HepG2 (cell line): ENCODE results near the gene CDK2AP2. TPM values are rescaled to one million over a fixed set of nuclear protein-coding genes. Genes with fewer than 3 reads are reported as not detected.
A peak's percentile ranks its signal among the peaks of the same experiment; 100 is the strongest.

Experiments used
- ATAD3A ChIP-seq: sonication (generic); formaldehyde crosslinking; IDR thresholded peaks from 2 replicates; pipeline ENCODE4 v1.4.0; 2020; ENCODE audit warnings: missing genetic modification reagents
- CAMTA2 ChIP-seq: sonication (generic); formaldehyde crosslinking; IDR thresholded peaks from 2 replicates; pipeline ENCODE4 v1.4.0; 2020; ENCODE audit warnings: mild to moderate bottlenecking, missing genetic modification reagents, borderline replicate concordance
- CBX5 ChIP-seq: sonication (generic); formaldehyde crosslinking; IDR thresholded peaks from 2 replicates; pipeline ENCODE4 v1.4.0; 2020; ENCODE audit warnings: missing genetic modification reagents, borderline replicate concordance
- CC2D1A ChIP-seq: sonication (generic); formaldehyde crosslinking; IDR thresholded peaks from 2 replicates; pipeline ENCODE4 v1.8.1; 2023; ENCODE audit warnings: mild to moderate bottlenecking, missing genetic modification reagents
- GPN1 ChIP-seq: sonication (generic); formaldehyde crosslinking; IDR thresholded peaks from 2 replicates; pipeline ENCODE4 v1.5.1; 2020; ENCODE audit warnings: missing genetic modification reagents, borderline replicate concordance
- KAT8 ChIP-seq: IDR thresholded peaks from 2 replicates; pipeline ENCODE4 v1.6.1; 2016; ENCODE audit warnings: missing genetic modification reagents, missing compliant biosample characterization
- MAFF ChIP-seq: IDR thresholded peaks from 2 replicates; pipeline ENCODE4 v1.6.1; 2011; ENCODE audit warnings: low read depth, low read length, improper control_type of control experiment
- MIER2 ChIP-seq: IDR thresholded peaks from 2 replicates; pipeline ENCODE4 v1.6.1; 2016; ENCODE audit warnings: missing biosample characterization, missing genetic modification reagents
- RARG ChIP-seq: sonication (generic); formaldehyde crosslinking; IDR thresholded peaks from 2 replicates; pipeline ENCODE4 v1.4.0; 2020; ENCODE audit warnings: low read depth, mild to moderate bottlenecking, missing genetic modification reagents
- SATB2 ChIP-seq: sonication (generic); formaldehyde crosslinking; IDR thresholded peaks from 2 replicates; pipeline ENCODE4 v1.5.0; 2020; ENCODE audit warnings: missing genetic modification reagents
- SIN3A ChIP-seq: IDR thresholded peaks from 2 replicates; pipeline ENCODE4 v1.6.1; 2011; ENCODE audit warnings: low read depth, mild to moderate bottlenecking, control low read depth, low read length, borderline replicate concordance
- SOX6 ChIP-seq, 2 experiments: fragments of 450-650 bp in 1 of 2; sonication (generic) in 1 of 2; formaldehyde crosslinking in 1 of 2; IDR thresholded peaks; 2 replicates each; pipeline versions ENCODE4 v1.4.0 to v1.6.1; 2017 to 2020; ENCODE audit warnings: antibody characterized with exemption in 1 of 2, mild to moderate bottlenecking in 1 of 2, missing genetic modification reagents in 1 of 2
- TAF15 ChIP-seq: fragments of 200-400 bp; formaldehyde crosslinking; IDR thresholded peaks from one replicate; pipeline ENCODE4 v1.6.1; 2018; ENCODE audit warnings: mild to moderate bottlenecking, low read depth, low read length; ENCODE audit not compliant: poor library complexity, severe bottlenecking
- THAP8 ChIP-seq: sonication (generic); formaldehyde crosslinking; IDR thresholded peaks from 2 replicates; pipeline ENCODE4 v1.5.1; 2020; ENCODE audit warnings: missing genetic modification reagents, mild to moderate bottlenecking, borderline replicate concordance
- ZFX ChIP-seq: sonication (generic); formaldehyde crosslinking; IDR thresholded peaks from 2 replicates; pipeline ENCODE4 v1.4.0; 2020; ENCODE audit warnings: mild to moderate bottlenecking, low read depth, missing genetic modification reagents, moderate library complexity
- ZKSCAN5 ChIP-seq: sonication (generic); formaldehyde crosslinking; IDR thresholded peaks from 2 replicates; pipeline ENCODE4 v1.5.1; 2020; ENCODE audit warnings: mild to moderate bottlenecking, missing genetic modification reagents
- ZNF335 ChIP-seq: sonication (generic); formaldehyde crosslinking; IDR thresholded peaks from 2 replicates; pipeline ENCODE4 v1.4.0; 2020; ENCODE audit warnings: missing genetic modification reagents
- ZNF562 ChIP-seq: sonication (generic); formaldehyde crosslinking; IDR thresholded peaks from 2 replicates; pipeline ENCODE4 v1.8.0; 2022; ENCODE audit warnings: missing genetic modification reagents, borderline replicate concordance
- ZNF619 ChIP-seq: sonication (generic); formaldehyde crosslinking; IDR thresholded peaks from 2 replicates; pipeline ENCODE4 v1.4.0; 2020; ENCODE audit warnings: mild to moderate bottlenecking, missing genetic modification reagents
- ZNF816 ChIP-seq: sonication (generic); formaldehyde crosslinking; IDR thresholded peaks from 2 replicates; pipeline ENCODE4 v1.8.0; 2022; ENCODE audit warnings: missing genetic modification reagents, mild to moderate bottlenecking, borderline replicate concordance
- ZNF891 ChIP-seq: sonication (generic); formaldehyde crosslinking; IDR thresholded peaks from 2 replicates; pipeline ENCODE4 v1.5.0; 2020; ENCODE audit warnings: mild to moderate bottlenecking, missing genetic modification reagents
- ZSCAN31 ChIP-seq: sonication (generic); formaldehyde crosslinking; IDR thresholded peaks from 2 replicates; pipeline ENCODE4 v1.5.0; 2020; ENCODE audit warnings: low read depth, mild to moderate bottlenecking, missing genetic modification reagents
- polyA plus RNA-seq, 8 experiments: library from polyadenylated mRNA; depleted of rRNA in 3 of 8; stranded (reverse) in 7 of 8; unstranded in 1 of 8; fragments of >200 nt; fragmentation: Illumina TruSeq in 4 of 8; extraction: Trizol in 4 of 8; gene quantifications; 2 replicates each; pipeline versions ENCODE4 v1.2.1 to v1.2.3, GENCODE V29; 2011 to 2016; ENCODE audit warnings: low read depth in 4 of 8, missing spikeins in 1 of 8, mixed read lengths in 1 of 8; ENCODE audit not compliant: insufficient read depth in 1 of 8
- total RNA-seq, 5 experiments: library from RNA; depleted of rRNA; stranded (reverse); fragments of >200 nt; fragmentation: Illumina TruSeq; extraction: Trizol; gene quantifications; 2 replicates each; pipeline ENCODE4 v1.2.3, GENCODE V29; 2016; ENCODE audit warnings: low read depth in 1 of 5
- TF ChIP-seq, protein P1 (sequence below): sonication (generic); formaldehyde crosslinking; IDR thresholded peaks from 2 replicates; pipeline ENCODE4 v1.5.0; 2020; ENCODE audit warnings: mild to moderate bottlenecking, missing genetic modification reagents, borderline replicate concordance
- TF ChIP-seq, protein P2 (sequence below): sonication (generic); formaldehyde crosslinking; IDR thresholded peaks from 2 replicates; pipeline ENCODE4 v1.4.0; 2020; ENCODE audit warnings: missing genetic modification reagents, mild to moderate bottlenecking, borderline replicate concordance

CDK2AP2 gene
- total and polyA plus RNA-seq, 2 of the 13 experiments (the other 11 are each of a cell fraction or from before 2014, with no cell fraction given) = 15.0 to 23.2 TPM

DNA sequence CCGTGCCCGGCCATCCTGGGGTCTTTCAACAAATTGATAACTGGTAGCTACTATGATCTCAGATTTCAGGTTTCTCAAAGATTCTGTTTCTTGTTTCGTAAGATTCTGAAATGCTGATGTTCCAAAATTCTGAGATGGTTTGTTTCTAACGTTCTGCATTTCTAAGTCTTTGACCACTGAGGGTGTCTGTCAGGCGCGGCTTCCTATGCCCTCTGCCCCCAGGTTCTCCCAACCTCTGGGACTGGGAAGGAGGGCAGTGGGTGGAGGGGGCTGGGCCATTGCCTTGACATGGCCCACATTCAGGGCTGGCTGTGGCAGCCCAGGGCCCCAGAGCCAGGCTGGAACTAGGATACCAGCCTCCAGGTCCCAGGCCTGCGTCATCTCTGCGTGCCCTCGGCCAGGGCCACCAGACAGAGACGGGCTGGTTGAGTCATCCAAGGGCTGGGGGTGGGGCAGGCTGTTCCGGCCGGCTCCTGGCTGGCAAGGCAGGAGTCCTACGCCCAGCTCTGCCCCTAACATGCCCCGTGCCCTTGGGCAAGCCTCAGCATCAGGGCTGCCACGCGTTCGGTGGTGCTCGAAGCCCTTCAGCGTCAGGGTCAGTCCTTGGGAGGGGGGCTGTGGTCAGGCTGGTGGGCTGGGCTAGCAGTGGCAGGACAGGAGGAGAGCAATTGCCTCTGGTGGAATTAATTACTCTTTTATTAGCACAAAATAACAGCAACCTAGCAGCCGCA lies 44.1 kb downstream of the CDK2AP2 start (continued):
- TF ChIP-seq MIER2 (CRISPR knock-in tag) (0 out of 2 replicates have a peak, but pooled peaks have one; percentile 36), ZKSCAN5 (CRISPR knock-in tag) (no peak), SIN3A (no peak), ZFX (peak; percentile 44; the same call in 1 of the 2 replicates), ZNF562 (CRISPR knock-in tag) (no peak), ZSCAN31 (CRISPR knock-in tag) (no peak), CBX5 (CRISPR knock-in tag) (0 out of 2 replicates have a peak, but pooled peaks have one; percentile 18), THAP8 (CRISPR knock-in tag) (no peak), RARG (no peak), TAF15 (no peak), ZNF335 (CRISPR knock-in tag) (no peak), MAFF (no peak), KAT8 (peak; percentile 46; the same call in 1 of the 2 replicates), SATB2 (CRISPR knock-in tag) (no peak), CAMTA2 (CRISPR knock-in tag) (no peak), SOX6 (IDR thresholded peaks at IDR 0.05) (no peak), SOX6 (CRISPR knock-in tag; IDR thresholded peaks at IDR 0.05) (peak; percentile 32; the same call in 1 of the 2 replicates), ZNF816 (CRISPR knock-in tag) (no peak), ZNF891 (CRISPR knock-in tag) (peak; percentile 42; the same call in 1 of the 2 replicates), GPN1 (CRISPR knock-in tag) (no peak), CC2D1A (CRISPR knock-in tag) (0 out of 2 replicates have a peak, but pooled peaks have one; percentile 40), ATAD3A (CRISPR knock-in tag) (no peak), ZNF619 (CRISPR knock-in tag) (peak; percentile 59; the same call in 1 of the 2 replicates)
- TF ChIP-seq, protein P1, sequence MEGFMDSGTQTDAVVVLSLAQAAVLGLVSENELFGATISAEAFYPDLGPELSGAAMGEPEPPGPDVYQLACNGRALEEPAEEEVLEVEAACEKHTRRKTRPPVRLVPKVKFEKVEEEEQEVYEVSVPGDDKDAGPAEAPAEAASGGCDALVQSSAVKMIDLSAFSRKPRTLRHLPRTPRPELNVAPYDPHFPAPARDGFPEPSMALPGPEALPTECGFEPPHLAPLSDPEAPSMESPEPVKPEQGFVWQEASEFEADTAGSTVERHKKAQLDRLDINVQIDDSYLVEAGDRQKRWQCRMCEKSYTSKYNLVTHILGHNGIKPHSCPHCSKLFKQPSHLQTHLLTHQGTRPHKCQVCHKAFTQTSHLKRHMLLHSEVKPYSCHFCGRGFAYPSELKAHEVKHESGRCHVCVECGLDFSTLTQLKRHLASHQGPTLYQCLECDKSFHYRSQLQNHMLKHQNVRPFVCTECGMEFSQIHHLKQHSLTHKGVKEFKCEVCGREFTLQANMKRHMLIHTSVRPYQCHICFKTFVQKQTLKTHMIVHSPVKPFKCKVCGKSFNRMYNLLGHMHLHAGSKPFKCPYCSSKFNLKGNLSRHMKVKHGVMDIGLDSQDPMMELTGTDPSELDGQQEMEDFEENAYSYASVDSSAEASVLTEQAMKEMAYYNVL (CRISPR knock-in tag) = no peak
- TF ChIP-seq, protein P2, sequence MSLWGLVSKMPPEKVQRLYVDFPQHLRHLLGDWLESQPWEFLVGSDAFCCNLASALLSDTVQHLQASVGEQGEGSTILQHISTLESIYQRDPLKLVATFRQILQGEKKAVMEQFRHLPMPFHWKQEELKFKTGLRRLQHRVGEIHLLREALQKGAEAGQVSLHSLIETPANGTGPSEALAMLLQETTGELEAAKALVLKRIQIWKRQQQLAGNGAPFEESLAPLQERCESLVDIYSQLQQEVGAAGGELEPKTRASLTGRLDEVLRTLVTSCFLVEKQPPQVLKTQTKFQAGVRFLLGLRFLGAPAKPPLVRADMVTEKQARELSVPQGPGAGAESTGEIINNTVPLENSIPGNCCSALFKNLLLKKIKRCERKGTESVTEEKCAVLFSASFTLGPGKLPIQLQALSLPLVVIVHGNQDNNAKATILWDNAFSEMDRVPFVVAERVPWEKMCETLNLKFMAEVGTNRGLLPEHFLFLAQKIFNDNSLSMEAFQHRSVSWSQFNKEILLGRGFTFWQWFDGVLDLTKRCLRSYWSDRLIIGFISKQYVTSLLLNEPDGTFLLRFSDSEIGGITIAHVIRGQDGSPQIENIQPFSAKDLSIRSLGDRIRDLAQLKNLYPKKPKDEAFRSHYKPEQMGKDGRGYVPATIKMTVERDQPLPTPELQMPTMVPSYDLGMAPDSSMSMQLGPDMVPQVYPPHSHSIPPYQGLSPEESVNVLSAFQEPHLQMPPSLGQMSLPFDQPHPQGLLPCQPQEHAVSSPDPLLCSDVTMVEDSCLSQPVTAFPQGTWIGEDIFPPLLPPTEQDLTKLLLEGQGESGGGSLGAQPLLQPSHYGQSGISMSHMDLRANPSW = peak; percentile 25; the same call in 1 of the 2 replicates
